ENCODE results near the gene OGFOD2.

- TF ChIP-seq, protein P1, sequence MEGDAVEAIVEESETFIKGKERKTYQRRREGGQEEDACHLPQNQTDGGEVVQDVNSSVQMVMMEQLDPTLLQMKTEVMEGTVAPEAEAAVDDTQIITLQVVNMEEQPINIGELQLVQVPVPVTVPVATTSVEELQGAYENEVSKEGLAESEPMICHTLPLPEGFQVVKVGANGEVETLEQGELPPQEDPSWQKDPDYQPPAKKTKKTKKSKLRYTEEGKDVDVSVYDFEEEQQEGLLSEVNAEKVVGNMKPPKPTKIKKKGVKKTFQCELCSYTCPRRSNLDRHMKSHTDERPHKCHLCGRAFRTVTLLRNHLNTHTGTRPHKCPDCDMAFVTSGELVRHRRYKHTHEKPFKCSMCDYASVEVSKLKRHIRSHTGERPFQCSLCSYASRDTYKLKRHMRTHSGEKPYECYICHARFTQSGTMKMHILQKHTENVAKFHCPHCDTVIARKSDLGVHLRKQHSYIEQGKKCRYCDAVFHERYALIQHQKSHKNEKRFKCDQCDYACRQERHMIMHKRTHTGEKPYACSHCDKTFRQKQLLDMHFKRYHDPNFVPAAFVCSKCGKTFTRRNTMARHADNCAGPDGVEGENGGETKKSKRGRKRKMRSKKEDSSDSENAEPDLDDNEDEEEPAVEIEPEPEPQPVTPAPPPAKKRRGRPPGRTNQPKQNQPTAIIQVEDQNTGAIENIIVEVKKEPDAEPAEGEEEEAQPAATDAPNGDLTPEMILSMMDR (IDR thresholded peaks at IDR 0.05), result no peak
- TF ChIP-seq POLR2A (IDR thresholded peaks at IDR 0.05), result peak; percentile 10
These were observed 5.4 kb downstream of the OGFOD2 start, which contains the start of gene ARL6IP4 for GRCh38 chr12:122980183-122981035.
